Measurements from ENCODE around the gene TRMT6.

DNA sequence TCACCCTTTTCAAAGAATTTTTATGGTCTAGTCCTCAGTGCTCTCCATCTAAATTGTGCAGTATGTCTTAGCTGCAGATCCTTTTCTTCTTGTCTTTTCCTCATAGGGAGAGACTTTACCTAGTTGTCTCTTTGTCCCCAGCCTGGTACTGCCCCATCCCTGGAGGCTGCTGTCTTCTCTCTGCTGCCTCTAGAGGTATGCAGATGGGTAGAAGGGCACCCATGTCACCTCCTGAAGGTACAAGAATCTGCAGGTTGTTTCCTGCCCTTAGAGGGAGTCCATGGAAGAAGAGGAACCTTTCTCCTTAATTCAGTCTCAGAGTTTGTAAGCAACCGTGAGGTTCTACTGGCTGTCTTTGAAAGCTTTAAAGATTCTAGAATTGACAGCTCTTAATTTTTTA is 39.2 kb upstream of the TRMT6 start:
- TF ChIP-seq CTCF (conservative IDR thresholded peaks at IDR 0.05) (no peak), EZH2 (IDR thresholded peaks at IDR 0.05; ENCODE audit: low read depth) (no peak)

Measured in PC-9 (cell line).